HepG2 (cell line): ENCODE results near the gene ERMP1. TPM values are rescaled to one million over a fixed set of nuclear protein-coding genes. Genes with fewer than 3 reads are reported as not detected.

Experiments used
- ATAC-seq: fragments of 200-7000 bp; cut with Tn5 transposase; 3 replicates; pipeline ENCODE4 v1.9.1; 2020; ENCODE audit warnings: mild to moderate bottlenecking, moderate library complexity
- BruUV-seq: library from RNA; stranded (reverse); fragments of 400-500 nt; replicated peaks from 2 replicates; lab custom pipeline; 2021; lab: Mats Ljungman, UMichigan
- CTCF ChIA-PET: fragments of 300-600 bp; formaldehyde crosslinking; extraction: SDS; loops from one replicate; lab custom pipeline; 2021; ENCODE audit warnings: low total read pairs, inconsistent platforms, low intra/inter-chr PET ratio; lab: Yijun Ruan, JAX
- POLR2A ChIA-PET: fragments of 350-600 bp; sonication (Branson Sonifier 250); formaldehyde crosslinking; loops from one replicate; lab custom pipeline; 2020; ENCODE audit warnings: antibody characterized with exemption, inconsistent platforms; lab: Yijun Ruan, JAX
- DNase-seq: peaks from one replicate; pipeline ENCODE4 v3.0.0-alpha.2; 2015; ENCODE audit warnings: low spot score
- FAIRE-seq: peaks from 3 replicates; lab custom pipeline; 2011; peaks lifted over from hg19 to GRCh38; lab: Jason Lieb, UNC
- H2AFZ ChIP-seq: one replicate; pipeline ENCODE4 v1.6.1; 2011; ENCODE audit warnings: low read length, inconsistent platforms
- H3K27ac ChIP-seq: fragments of 300-600 bp; 3 replicates; pipeline ENCODE4 v1.8.0; 2011; ENCODE audit warnings: mixed run types, mild to moderate bottlenecking, mixed read lengths, low read length, inconsistent platforms; ENCODE audit not compliant: insufficient read depth; ENCODE audit errors: extremely low read length
- H3K27me3 ChIP-seq, 2 experiments: fragments of 200-600 bp in 1 of 2; 2 replicates in 1 of 2; 3 replicates in 1 of 2; pipeline versions ENCODE4 v1.6.0 to v1.8.0; 2011; ENCODE audit warnings: low read length in 2 of 2, mild to moderate bottlenecking in 2 of 2, moderate library complexity in 2 of 2, inconsistent platforms in 1 of 2; ENCODE audit not compliant: insufficient read depth in 2 of 2, control insufficient read depth in 1 of 2
- H3K36me3 ChIP-seq, 2 experiments: fragments of 200-600 bp in 1 of 2; replicated peaks in 1 of 2; 2 replicates in 1 of 2; 3 replicates in 1 of 2; pipeline versions ENCODE4 v1.5.1 to v1.8.0; 2011; ENCODE audit warnings: low read length in 2 of 2, inconsistent platforms in 1 of 2; ENCODE audit not compliant: insufficient read depth in 2 of 2, control insufficient read depth in 1 of 2
- H3K4me1 ChIP-seq: 2 replicates; pipeline ENCODE4 v1.5.1; 2012; ENCODE audit warnings: low read length, inconsistent platforms; ENCODE audit not compliant: insufficient read depth
- H3K4me2 ChIP-seq: 2 replicates; pipeline ENCODE4 v1.6.0; 2011; ENCODE audit warnings: low read depth, low read length, inconsistent platforms
- H3K4me3 ChIP-seq, 3 experiments: fragments of 200-600 bp in 1 of 3; sonication (generic), shearing (Covaris generic) in 1 of 3; replicated peaks in 1 of 3; 2 replicates each; pipeline ENCODE4 v1.5.1; 2011 to 2016; ENCODE audit warnings: low read length in 3 of 3, inconsistent platforms in 2 of 3, low read depth in 2 of 3, mild to moderate bottlenecking in 2 of 3, control low read depth in 1 of 3, mixed read lengths in 1 of 3; ENCODE audit not compliant: insufficient read depth in 1 of 3
- H3K79me2 ChIP-seq: one replicate; pipeline ENCODE4 v1.6.1; 2011; ENCODE audit warnings: low read length, inconsistent platforms; ENCODE audit not compliant: insufficient read depth
- H3K9ac ChIP-seq: 2 replicates; pipeline ENCODE4 v1.6.0; 2011; ENCODE audit warnings: mild to moderate bottlenecking, low read depth, low read length, inconsistent platforms; ENCODE audit not compliant: insufficient read depth
- H3K9me3 ChIP-seq: 2 replicates; pipeline ENCODE4 v1.5.1; 2012; ENCODE audit warnings: mild to moderate bottlenecking, low read length
- H4K20me1 ChIP-seq: 2 replicates; pipeline ENCODE4 v1.6.0; 2011; ENCODE audit warnings: inconsistent platforms, mild to moderate bottlenecking, low read length, moderate library complexity; ENCODE audit not compliant: insufficient read depth
- ISX ChIP-seq: sonication (generic); formaldehyde crosslinking; conservative IDR thresholded peaks from 2 replicates; pipeline ENCODE4 v1.5.0; 2020; ENCODE audit warnings: missing genetic modification reagents
- LRRFIP1 ChIP-seq: sonication (generic); formaldehyde crosslinking; conservative IDR thresholded peaks from 2 replicates; pipeline ENCODE4 v1.4.0; 2020; ENCODE audit warnings: missing genetic modification reagents
- NFKBIZ ChIP-seq: IDR thresholded peaks from 2 replicates; pipeline ENCODE4 v1.6.1; 2018; ENCODE audit warnings: missing genetic modification reagents, missing compliant biosample characterization
- ZNF460 ChIP-seq: sonication (generic); formaldehyde crosslinking; IDR thresholded peaks from 2 replicates; pipeline ENCODE4 v1.5.1; 2020; ENCODE audit warnings: missing genetic modification reagents, mild to moderate bottlenecking, borderline replicate concordance
- ZNF572 ChIP-seq: sonication (generic); formaldehyde crosslinking; IDR thresholded peaks from 2 replicates; pipeline ENCODE4 v1.5.1; 2020; ENCODE audit warnings: mild to moderate bottlenecking, missing genetic modification reagents
- WGBS: methylation state at CpG from one replicate; pipeline ENCODE4 v1.1.6; 2017; ENCODE audit warnings: low lambda C conversion rate; 5-methylcytosine and 5-hydroxymethylcytosine counted together
- in situ Hi-C: cut with HindIII; loops from 2 replicates; pipeline ENCODE4 v1.10.0; 2017; ENCODE audit warnings: low pct_unique_long_range_greater_than_20kb; ENCODE audit not compliant: extremely low pct_ligation_motif_present
- intact Hi-C: fragments of 100-400 bp; cut with micrococcal nuclease; formaldehyde crosslinking; loops from one replicate; pipeline ENCODE4 v1.10.0; 2022; ENCODE audit not compliant: unreplicated experiment
- polyA plus RNA-seq, 8 experiments: library from polyadenylated mRNA; depleted of rRNA in 3 of 8; stranded (reverse) in 7 of 8; unstranded in 1 of 8; fragments of >200 nt; fragmentation: Illumina TruSeq in 4 of 8; extraction: Trizol in 4 of 8; gene quantifications; 2 replicates each; pipeline versions ENCODE4 v1.2.1 to v1.2.3, GENCODE V29; 2011 to 2016; ENCODE audit warnings: low read depth in 4 of 8, missing spikeins in 1 of 8, mixed read lengths in 1 of 8; ENCODE audit not compliant: insufficient read depth in 1 of 8
- total RNA-seq, 5 experiments: library from RNA; depleted of rRNA; stranded (reverse); fragments of >200 nt; fragmentation: Illumina TruSeq; extraction: Trizol; gene quantifications; 2 replicates each; pipeline ENCODE4 v1.2.3, GENCODE V29; 2016; ENCODE audit warnings: low read depth in 1 of 5
- TF ChIP-seq, protein P1 (sequence below): sonication (generic); formaldehyde crosslinking; IDR thresholded peaks from 2 replicates; pipeline ENCODE4 v1.4.0; 2020; ENCODE audit warnings: missing genetic modification reagents

Gene ERMP1
- total and polyA plus RNA-seq, 2 of the 13 experiments (the other 11 are each of a cell fraction or from before 2014, with no cell fraction given) = 40.9 to 65.4 TPM

- no peak overlapping the region for H3K4me3 ChIP-seq
- ChIA-PET POLR2A (no interaction called here), CTCF (no interaction called here)
- H2AFZ ChIP-seq = no peak overlapping the region
- in situ Hi-C loops (loop anchor here (10.0 kb wide), 1 partner anchor 431 kb away; no protein-coding TSS in a partner anchor), intact Hi-C loops (no loop called here)
- no peaks in the 10 kb centered on the region for H3K27me3 ChIP-seq
- H4K20me1 ChIP-seq = no peaks in the 10 kb centered on the region
- no TSS peak for BruUV-seq
- no peak overlapping the region for H3K4me2 ChIP-seq
- no peaks in the 10 kb centered on the region for H3K36me3 ChIP-seq
- no peak overlapping the region for H3K27ac ChIP-seq
- ATAC-seq (no peak), DNase-seq (no peak), FAIRE-seq (no peak)
- no peaks in the 10 kb centered on the region for H3K9me3 ChIP-seq
- peaks cover 20% of the 10 kb centered on the region for H3K4me1 ChIP-seq
- H3K79me2 ChIP-seq = no peaks in the 10 kb centered on the region
- no peak overlapping the region for H3K9ac ChIP-seq
- no peak for TF ChIP-seq LRRFIP1 (CRISPR knock-in tag)
- no peak for TF ChIP-seq ZNF460 (CRISPR knock-in tag)
- TF ChIP-seq ISX (CRISPR knock-in tag) = no peak
- TF ChIP-seq ZNF572 (CRISPR knock-in tag) = no peak
- TF ChIP-seq, protein P1, sequence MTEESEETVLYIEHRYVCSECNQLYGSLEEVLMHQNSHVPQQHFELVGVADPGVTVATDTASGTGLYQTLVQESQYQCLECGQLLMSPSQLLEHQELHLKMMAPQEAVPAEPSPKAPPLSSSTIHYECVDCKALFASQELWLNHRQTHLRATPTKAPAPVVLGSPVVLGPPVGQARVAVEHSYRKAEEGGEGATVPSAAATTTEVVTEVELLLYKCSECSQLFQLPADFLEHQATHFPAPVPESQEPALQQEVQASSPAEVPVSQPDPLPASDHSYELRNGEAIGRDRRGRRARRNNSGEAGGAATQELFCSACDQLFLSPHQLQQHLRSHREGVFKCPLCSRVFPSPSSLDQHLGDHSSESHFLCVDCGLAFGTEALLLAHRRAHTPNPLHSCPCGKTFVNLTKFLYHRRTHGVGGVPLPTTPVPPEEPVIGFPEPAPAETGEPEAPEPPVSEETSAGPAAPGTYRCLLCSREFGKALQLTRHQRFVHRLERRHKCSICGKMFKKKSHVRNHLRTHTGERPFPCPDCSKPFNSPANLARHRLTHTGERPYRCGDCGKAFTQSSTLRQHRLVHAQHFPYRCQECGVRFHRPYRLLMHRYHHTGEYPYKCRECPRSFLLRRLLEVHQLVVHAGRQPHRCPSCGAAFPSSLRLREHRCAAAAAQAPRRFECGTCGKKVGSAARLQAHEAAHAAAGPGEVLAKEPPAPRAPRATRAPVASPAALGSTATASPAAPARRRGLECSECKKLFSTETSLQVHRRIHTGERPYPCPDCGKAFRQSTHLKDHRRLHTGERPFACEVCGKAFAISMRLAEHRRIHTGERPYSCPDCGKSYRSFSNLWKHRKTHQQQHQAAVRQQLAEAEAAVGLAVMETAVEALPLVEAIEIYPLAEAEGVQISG = no peak
- no peak for TF ChIP-seq NFKBIZ
- WGBS = 93% methylated on average over 5 of the region's 5 CpGs
These were observed 40.5 kb upstream of the ERMP1 start for GRCh38 chr9:5873439-5873838.
